Cerebellar cortex (tissue), 1 donor: ENCODE measurements around the gene PRKAR1B.
A peak's percentile ranks its signal among the peaks of the same experiment; 100 is the strongest.

Source experiments
- DNase-seq: peaks from one replicate; pipeline ENCODE4 v3.0.0-alpha.2; 2015; ENCODE audit warnings: low spot score

The PRKAR1B gene

GRCh38 chr7:721619-722248 is 5.3 kb downstream of the PRKAR1B start:
- no peak for DNase-seq

GRCh38 chr7:716636-717035 is 10.4 kb downstream of the PRKAR1B start:
- DNase-seq = no peak

DNA sequence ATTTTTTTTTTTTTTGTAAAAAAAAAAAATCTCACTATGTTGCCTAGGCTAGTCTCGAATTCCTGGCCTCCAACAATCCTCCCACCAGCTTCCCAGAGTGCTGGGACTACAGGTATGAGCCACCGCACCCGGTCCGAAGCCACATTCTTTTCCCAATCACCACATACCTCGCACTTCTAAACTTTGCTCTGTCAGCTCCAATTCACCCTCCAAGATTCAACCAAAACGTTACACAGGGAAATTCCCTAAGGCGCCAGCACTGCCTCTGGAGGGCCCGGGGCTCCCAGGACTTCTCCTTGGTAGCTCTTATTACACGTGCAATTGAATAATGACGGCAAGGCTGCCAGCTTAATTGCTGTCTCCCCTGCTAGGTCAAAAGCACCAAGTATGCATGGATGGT is 10.9 kb downstream of the PRKAR1B start:
- no peak for DNase-seq

DNA sequence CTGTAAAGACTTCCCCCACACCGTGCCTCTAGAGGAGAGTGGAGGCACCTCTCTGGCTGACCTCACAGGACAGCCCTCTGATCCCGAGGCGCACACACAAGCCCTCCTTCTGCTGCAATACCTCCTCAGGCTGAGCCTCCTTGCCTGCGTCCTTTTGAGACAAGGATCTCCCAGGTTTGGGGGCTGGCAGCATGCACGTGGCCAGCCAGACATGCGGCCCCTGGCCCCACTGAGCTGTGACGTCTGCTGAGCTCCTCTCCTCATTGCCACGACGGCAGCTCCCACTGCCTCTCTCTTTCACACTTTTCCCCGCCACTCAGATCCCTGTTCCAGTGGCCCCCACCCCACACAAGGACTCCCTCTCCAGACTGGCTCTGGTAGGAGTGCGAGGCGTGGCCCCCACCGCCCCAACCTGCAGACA is 12.8 kb downstream of the PRKAR1B start:
- DNase-seq = no peak

GRCh38 chr7:713488-714230 is 13.4 kb downstream of the PRKAR1B start:
- DNase-seq = no peak

- DNase-seq = no peak
Measured at GRCh38 chr7:713139-713457, 14.0 kb downstream of the PRKAR1B start.

- DNase-seq = no peak
Measured at GRCh38 chr7:712381-713138, 14.5 kb downstream of the PRKAR1B start.

DNA sequence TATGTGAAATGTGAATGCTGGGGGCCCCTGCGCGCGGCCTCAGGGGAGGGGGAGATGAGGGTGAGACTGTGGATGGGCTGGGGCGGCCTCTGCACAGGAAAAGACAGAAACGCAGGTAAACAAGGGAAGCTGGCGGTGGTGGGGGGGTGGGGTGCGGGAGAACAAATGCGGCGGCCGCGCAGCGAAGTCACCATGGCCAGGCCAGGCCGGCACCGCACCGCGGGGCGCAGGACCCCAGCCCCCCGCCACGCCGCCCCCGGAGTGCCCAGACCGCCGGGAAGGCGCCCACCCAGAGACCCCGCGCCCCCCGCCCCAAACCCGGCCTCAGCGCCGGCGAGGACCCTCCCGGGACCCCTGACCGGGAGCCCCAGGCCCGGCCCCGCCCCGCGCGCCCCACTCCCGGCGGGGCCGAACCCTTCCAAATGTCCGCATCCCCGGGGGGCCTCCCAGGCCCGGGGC is 15.1 kb downstream of the PRKAR1B start:
- DNase-seq = no peak

DNA sequence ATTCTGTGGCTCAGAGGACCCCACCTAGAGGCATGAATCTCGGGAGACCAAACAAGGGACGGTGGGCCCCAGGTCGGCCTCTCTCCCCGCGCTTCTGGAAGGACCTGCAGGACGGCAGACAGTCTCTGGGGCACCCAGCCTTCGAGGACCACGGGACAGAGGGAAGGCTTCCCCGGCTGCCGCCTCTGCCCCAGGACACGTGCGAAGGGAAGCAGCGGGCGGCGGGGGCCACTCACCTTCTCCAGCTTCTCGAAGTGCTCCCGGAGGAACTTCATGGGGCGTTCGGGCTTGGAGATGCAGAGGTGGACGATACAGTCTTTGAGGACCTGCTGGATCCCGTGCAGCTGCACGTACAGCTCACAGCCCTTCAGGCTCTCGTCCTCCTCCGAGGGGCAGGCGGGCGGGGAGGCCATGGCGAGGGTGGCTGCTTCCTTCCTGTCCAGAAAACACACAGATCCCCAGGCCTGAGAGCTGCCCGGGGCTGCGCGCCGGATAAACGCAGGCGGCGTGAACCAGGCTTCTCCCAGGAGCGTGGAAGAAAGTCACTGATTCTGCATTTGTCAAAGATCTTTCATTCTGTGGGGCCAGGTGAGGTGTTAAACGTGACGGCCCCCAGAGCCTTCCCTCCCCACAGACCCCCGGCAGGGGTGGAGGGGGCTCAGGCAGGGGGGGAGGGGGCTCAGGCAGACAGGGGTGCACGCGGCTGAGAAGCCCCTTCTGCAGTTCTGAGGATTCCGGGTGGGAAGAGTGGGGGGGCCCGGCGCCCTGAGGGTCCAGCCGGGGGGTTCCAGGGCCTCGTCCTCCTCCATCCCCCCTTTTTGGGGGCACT is 15.8 kb downstream of the PRKAR1B start:
- DNase-seq = peak; percentile 25

GRCh38 chr7:710161-710560 is 16.9 kb downstream of the PRKAR1B start:
- DNase-seq = no peak

- no peak for DNase-seq
Measured at GRCh38 chr7:707296-708000, 19.6 kb downstream of the PRKAR1B start.

DNA sequence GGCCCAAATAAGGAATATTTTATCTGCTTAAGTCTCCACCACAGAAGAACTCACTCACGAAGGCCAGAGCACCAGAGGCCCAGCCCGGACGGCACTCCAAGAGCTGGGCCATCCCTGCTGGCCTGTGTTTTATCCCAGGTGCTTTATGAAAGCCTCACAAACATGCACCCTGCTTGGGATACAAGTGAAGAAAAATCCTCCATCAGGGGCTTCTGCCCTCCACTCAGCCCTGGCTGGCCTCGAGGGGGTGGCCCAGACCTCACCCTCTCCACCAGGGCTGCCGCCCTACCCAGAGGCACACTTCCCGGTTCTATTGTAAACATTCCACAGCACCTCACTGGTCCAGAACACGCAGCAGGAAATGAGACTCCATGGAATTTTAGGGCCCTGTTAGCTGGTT is 20.4 kb downstream of the PRKAR1B start:
- DNase-seq = no peak

DNA sequence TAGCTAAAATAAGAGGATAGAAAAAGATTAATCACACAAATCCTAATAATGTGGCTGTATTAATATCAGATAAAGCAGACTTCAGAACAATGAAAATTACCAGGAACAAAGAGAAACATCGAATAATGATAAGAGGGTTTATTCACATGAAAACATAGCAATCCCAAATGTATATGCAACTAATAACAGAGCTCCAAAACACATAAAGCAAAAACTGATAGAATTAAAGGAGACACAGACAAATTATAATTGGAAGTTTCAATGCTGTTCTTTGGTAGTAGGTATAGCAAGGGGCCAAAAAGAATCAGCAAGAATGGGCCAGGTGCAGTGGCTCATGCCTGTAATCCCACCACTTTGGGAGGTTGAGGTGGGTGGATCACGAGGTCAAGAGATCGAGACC is 24.0 kb downstream of the PRKAR1B start:
- no peak for DNase-seq

- no peak for DNase-seq
Measured at GRCh38 chr7:701086-701671, 25.9 kb downstream of the PRKAR1B start.

GRCh38 chr7:699476-700170 is 27.5 kb downstream of the PRKAR1B start:
- DNase-seq = no peak

GRCh38 chr7:698515-699475 is 28.3 kb downstream of the PRKAR1B start:
- DNase-seq = no peak

GRCh38 chr7:696812-697551 is 30.1 kb downstream of the PRKAR1B start:
- no peak for DNase-seq

DNA sequence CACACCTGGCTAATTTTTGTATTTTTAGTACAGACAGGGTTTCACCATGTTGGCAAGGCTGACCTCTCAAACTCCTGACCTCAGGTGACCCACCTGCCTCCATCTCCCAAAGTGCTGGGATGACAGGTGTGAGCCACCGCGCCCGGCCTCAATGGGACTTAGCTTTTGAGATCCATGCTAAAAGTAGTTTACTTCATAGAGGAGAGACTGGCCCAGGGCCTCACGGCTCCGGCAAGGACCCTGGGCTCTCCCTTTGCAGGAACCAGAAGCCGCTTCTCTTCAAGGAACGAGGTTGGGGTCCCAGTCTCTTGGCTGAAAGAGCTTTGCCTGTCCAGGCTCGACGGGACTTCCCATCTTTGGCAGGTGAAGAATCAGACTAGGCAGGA is 30.7 kb downstream of the PRKAR1B start:
- no peak for DNase-seq

DNA sequence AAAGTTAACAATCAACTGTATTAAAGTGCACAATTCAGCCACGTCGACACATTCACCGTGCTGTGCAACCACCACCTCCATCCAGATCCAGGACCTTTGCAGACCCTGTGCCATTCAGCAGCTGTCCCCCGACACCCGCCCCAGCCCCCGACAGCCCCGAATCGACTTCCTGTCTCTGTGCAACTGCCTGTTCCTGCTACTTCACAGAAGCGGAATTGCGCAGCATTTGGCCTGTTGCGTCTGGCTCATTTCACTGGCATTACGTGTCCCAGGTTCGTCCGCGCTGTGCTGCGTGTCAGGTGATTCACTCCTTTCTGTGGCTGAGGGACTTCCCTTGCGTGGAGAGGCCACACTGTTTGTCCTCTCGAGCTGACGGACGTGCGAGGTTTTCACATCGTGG is 33.8 kb downstream of the PRKAR1B start:
- DNase-seq = no peak
